T-helper 2 cell treated with Interferon-gamma antibody and Interleukin-4, amounts not matched to agents 5 μg/mL and 100 μg/mL, for 36 hours (primary cell): ENCODE data around the gene HS1BP3.

ENCODE experiments used
- DNase-seq: peaks from one replicate; pipeline ENCODE4 v3.0.0; 2021; ENCODE audit warnings: low spot score
- H3K27ac Mint-ChIP-seq: one replicate; pipeline ENCODE4 v1.8.0; 2021; ENCODE audit warnings: mild to moderate bottlenecking, mixed read lengths
- H3K27me3 Mint-ChIP-seq: one replicate; pipeline ENCODE4 v1.8.0; 2021; ENCODE audit warnings: low read depth, mixed read lengths
- H3K36me3 Mint-ChIP-seq: one replicate; pipeline ENCODE4 v1.8.0; 2021; ENCODE audit warnings: low read depth, mixed read lengths
- H3K4me1 Mint-ChIP-seq: one replicate; pipeline ENCODE4 v1.8.0; 2021; ENCODE audit warnings: low read depth, mixed read lengths
- H3K4me3 Mint-ChIP-seq: one replicate; pipeline ENCODE4 v1.8.0; 2022; ENCODE audit warnings: mild to moderate bottlenecking, moderate library complexity, mixed read lengths
- H3K9me3 Mint-ChIP-seq: one replicate; pipeline ENCODE4 v1.8.0; 2021; ENCODE audit warnings: mixed read lengths

HS1BP3 gene

DNA sequence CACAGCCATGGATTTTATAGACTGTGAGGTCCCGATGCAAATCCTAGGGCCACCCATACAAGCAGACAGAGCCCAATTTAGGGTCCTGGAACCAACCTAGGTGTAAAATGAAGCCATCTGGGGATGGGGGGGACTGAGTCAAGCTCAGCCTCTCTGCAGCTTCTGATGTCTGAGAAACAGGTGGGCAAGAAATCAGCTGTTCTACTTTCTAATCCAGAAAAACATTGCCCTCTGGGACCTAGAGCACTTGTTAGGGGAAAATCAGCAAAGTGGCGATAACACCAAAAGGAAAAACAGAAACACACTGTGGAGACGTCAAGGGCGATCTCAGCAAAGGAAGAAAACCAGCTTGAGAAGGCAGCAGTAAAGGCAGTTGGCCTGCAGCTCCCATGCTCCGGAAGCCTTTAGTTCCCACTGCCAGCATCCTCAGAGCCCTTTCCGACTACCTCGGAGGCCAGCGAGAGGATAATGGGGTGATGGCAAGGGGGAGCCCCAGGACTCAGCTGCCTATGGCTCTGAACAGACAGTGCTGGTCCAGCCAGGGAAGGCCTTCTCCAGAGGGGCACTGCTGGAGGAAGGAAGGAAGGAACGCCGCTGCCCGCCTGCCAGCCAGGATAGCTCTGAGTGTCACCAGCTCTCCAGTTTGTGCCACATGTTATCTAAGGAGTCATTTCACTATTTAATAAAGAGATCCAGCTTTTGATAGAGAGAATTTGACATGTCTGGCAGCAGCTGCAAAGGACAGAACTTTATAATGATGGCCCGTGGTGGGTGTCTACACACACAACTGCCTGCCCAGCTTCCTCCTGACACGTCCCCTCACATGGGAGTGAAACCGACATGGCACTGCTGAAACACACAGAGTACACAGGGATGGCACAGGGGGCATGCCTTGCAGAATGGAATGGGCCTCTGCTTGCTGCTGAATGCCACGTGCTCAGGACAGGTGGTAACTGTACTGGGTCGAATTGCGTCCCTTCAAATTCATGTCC lies 37.7 kb downstream of the HS1BP3 start:
- H3K4me1 Mint-ChIP-seq, result no peaks in the 10 kb centered on the region
- no peak overlapping the region for H3K4me3 Mint-ChIP-seq
- no peak for DNase-seq
- H3K27me3 Mint-ChIP-seq, result no peaks in the 10 kb centered on the region
- no peak overlapping the region for H3K27ac Mint-ChIP-seq
- H3K9me3 Mint-ChIP-seq, result no peaks in the 10 kb centered on the region
- no peaks in the 10 kb centered on the region for H3K36me3 Mint-ChIP-seq

GRCh38 chr2:20611844-20612356 lies 39.0 kb downstream of the HS1BP3 start:
- no peaks in the 10 kb centered on the region for H3K27me3 Mint-ChIP-seq
- no peaks in the 10 kb centered on the region for H3K36me3 Mint-ChIP-seq
- H3K27ac Mint-ChIP-seq, result no peak overlapping the region
- H3K4me3 Mint-ChIP-seq, result no peak overlapping the region
- DNase-seq, result no peak
- peaks cover 7% of the 10 kb centered on the region for H3K9me3 Mint-ChIP-seq
- no peaks in the 10 kb centered on the region for H3K4me1 Mint-ChIP-seq

GRCh38 chr2:20611077-20611843 lies 39.6 kb downstream of the HS1BP3 start:
- Mint-ChIP-seq H3K9me3 (peaks cover 7% of the 10 kb centered on the region), H3K27ac (no peak overlapping the region), H3K36me3 (no peaks in the 10 kb centered on the region), H3K4me3 (no peak overlapping the region), H3K27me3 (no peaks in the 10 kb centered on the region), H3K4me1 (no peaks in the 10 kb centered on the region)
- no peak for DNase-seq

GRCh38 chr2:20609995-20610357 lies 40.9 kb downstream of the HS1BP3 start:
- DNase-seq, result no peak
- Mint-ChIP-seq H3K27ac (no peak overlapping the region), H3K9me3 (peaks cover 7% of the 10 kb centered on the region), H3K4me1 (no peaks in the 10 kb centered on the region), H3K27me3 (peaks cover 2% of the 10 kb centered on the region), H3K36me3 (no peaks in the 10 kb centered on the region), H3K4me3 (no peak overlapping the region)

- H3K27ac Mint-ChIP-seq, result no peak overlapping the region
- no peaks in the 10 kb centered on the region for H3K36me3 Mint-ChIP-seq
- DNase-seq, result no peak
- H3K27me3 Mint-ChIP-seq, result peaks cover 2% of the 10 kb centered on the region
- peaks cover 7% of the 10 kb centered on the region for H3K9me3 Mint-ChIP-seq
- H3K4me1 Mint-ChIP-seq, result no peaks in the 10 kb centered on the region
- H3K4me3 Mint-ChIP-seq, result no peak overlapping the region
Measured at GRCh38 chr2:20609349-20609994, 41.4 kb downstream of the HS1BP3 start.

GRCh38 chr2:20608666-20609348 lies 42.1 kb downstream of the HS1BP3 start:
- no peak overlapping the region for H3K4me3 Mint-ChIP-seq
- peaks cover 2% of the 10 kb centered on the region for H3K27me3 Mint-ChIP-seq
- no peak overlapping the region for H3K27ac Mint-ChIP-seq
- H3K9me3 Mint-ChIP-seq, result peaks cover 7% of the 10 kb centered on the region
- H3K36me3 Mint-ChIP-seq, result no peaks in the 10 kb centered on the region
- DNase-seq, result no peak
- H3K4me1 Mint-ChIP-seq, result no peaks in the 10 kb centered on the region

DNA sequence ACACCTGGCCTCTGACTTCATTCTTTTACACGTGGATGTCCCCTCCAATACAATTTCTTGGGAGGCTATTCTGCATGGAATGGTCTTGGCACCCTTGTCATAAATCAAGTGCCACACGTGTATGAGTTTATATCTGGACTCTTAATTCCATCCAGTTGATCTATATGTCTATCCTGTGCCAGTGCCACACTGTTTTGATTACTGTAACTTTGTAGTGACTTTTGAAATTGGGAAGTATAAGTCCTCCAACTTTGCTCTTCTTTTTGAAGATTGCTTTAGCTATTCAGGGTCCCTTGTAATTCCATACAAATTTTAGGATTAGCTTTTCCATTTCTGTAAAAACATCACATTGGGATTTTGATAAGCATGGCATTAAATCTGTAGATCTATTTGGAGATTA lies 43.5 kb downstream of the HS1BP3 start:
- DNase-seq, result no peak
- Mint-ChIP-seq H3K27me3 (peaks cover 2% of the 10 kb centered on the region), H3K4me3 (no peak overlapping the region), H3K27ac (no peak overlapping the region), H3K4me1 (no peaks in the 10 kb centered on the region), H3K9me3 (peaks cover 7% of the 10 kb centered on the region), H3K36me3 (no peaks in the 10 kb centered on the region)

DNA sequence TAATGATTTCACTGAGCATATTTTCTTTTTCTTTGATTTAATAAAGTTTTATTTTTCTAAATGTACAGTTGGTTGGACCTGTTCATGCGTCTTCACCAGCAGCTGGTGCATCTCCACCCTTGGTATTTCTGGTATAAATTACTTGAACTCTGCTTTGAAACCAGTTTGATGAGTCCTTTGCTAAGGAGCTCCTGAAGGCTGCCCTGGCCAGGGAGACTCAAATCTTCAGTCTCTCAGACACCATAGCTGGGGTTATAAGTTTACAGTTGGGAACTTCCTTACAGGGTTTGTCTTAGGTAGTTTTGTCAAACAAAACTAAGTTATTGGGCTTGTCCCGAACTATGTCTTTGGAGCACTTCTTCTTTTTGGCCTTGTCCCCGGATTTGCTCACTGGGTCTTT lies 44.7 kb downstream of the HS1BP3 start:
- Mint-ChIP-seq H3K27me3 (peaks cover 2% of the 10 kb centered on the region), H3K4me1 (no peaks in the 10 kb centered on the region), H3K4me3 (no peak overlapping the region), H3K36me3 (no peaks in the 10 kb centered on the region), H3K9me3 (peaks cover 7% of the 10 kb centered on the region), H3K27ac (no peak overlapping the region)
- DNase-seq, result no peak

- no peak for DNase-seq
- Mint-ChIP-seq H3K4me3 (no peak overlapping the region), H3K9me3 (peaks cover 7% of the 10 kb centered on the region), H3K27me3 (peaks cover 2% of the 10 kb centered on the region), H3K36me3 (no peaks in the 10 kb centered on the region), H3K27ac (no peak overlapping the region), H3K4me1 (no peaks in the 10 kb centered on the region)
Measured at GRCh38 chr2:20604951-20605381, 45.9 kb downstream of the HS1BP3 start.

- H3K27me3 Mint-ChIP-seq, result peaks cover 2% of the 10 kb centered on the region
- no peaks in the 10 kb centered on the region for H3K36me3 Mint-ChIP-seq
- H3K9me3 Mint-ChIP-seq, result peaks cover 7% of the 10 kb centered on the region
- no peak for DNase-seq
- no peaks in the 10 kb centered on the region for H3K4me1 Mint-ChIP-seq
- H3K27ac Mint-ChIP-seq, result no peak overlapping the region
- H3K4me3 Mint-ChIP-seq, result no peak overlapping the region
Measured at GRCh38 chr2:20604401-20604911, 46.4 kb downstream of the HS1BP3 start.

DNA sequence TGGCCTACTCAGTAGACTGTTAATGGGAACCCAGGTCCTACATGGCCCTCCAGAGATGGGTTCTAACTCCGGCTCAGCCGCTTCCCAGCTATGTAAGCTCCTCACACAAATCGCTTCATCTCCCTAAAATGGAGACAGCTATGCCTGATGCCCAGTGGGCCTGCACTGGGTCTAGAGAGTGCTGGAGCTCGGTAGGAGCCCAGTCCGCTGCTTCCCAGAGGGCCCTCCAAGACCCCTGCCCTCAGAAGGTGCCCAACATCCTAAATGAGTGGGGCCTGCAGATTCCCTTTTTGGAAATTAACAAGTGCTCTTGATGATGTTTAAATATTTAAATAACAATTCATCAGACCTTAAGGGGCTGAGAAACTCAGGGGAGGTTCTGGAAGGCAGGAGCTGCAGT lies 47.1 kb downstream of the HS1BP3 start:
- H3K27ac Mint-ChIP-seq, result no peak overlapping the region

DNA sequence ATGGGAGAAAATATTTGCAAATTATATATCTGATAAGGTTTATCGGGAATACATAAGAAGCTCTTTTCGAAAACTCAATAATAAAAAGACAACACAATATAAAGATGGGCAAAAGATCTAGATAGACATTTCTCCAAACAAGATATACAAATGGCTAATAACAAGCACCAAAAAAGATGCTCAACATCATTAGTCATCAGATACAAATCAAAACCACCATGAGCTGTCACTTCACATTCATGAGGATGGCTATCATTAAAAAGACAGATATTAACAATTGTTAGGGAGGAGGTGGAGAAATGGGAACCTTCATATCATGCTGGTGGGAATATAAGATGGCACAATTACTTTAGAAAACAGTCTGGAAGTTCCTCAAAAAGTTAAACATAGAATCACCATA lies 48.1 kb downstream of the HS1BP3 start:
- Mint-ChIP-seq H3K4me3 (no peak overlapping the region), H3K27ac (no peak overlapping the region), H3K27me3 (peaks cover 2% of the 10 kb centered on the region)

More for the DNA sequence above, 47.1 kb downstream of the HS1BP3 start:
- Mint-ChIP-seq H3K27me3 (peaks cover 2% of the 10 kb centered on the region), H3K9me3 (peaks cover 7% of the 10 kb centered on the region), H3K36me3 (no peaks in the 10 kb centered on the region), H3K4me3 (no peak overlapping the region), H3K4me1 (no peaks in the 10 kb centered on the region)
- DNase-seq, result no peak

GRCh38 chr2:20600756-20601325 lies 50.1 kb downstream of the HS1BP3 start:
- Mint-ChIP-seq H3K36me3 (no peaks in the 10 kb centered on the region), H3K4me3 (no peak overlapping the region), H3K9me3 (no peaks in the 10 kb centered on the region), H3K4me1 (peaks cover 2% of the 10 kb centered on the region), H3K27ac (no peak overlapping the region), H3K27me3 (peaks cover 2% of the 10 kb centered on the region)
- DNase-seq, result no peak

More for the DNA sequence above, 48.1 kb downstream of the HS1BP3 start:
- DNase-seq, result no peak
- Mint-ChIP-seq H3K36me3 (no peaks in the 10 kb centered on the region), H3K9me3 (peaks cover 4% of the 10 kb centered on the region), H3K4me1 (no peaks in the 10 kb centered on the region)
